ENCODE measurements around the gene STARD8. TPM values are rescaled to one million over a fixed set of nuclear protein-coding genes. Genes with fewer than 3 reads are reported as not detected.

The STARD8 gene
- polyA plus RNA-seq, 2 of the 4 experiments (the other 2 are of a cell fraction), result 1.6 to 1.7 TPM

- CTCF ChIA-PET, result interaction anchor here (0.5 to 3.6 kb wide), 37 partner anchors 8 to 1961 kb away, joined by 3 to 61 read pairs (median 4); partner anchors contain the start of gene YIPF6
- FAIRE-seq (peak; percentile 18), DNase-seq (ENCODE audit: low read depth in 1 of 2, low spot score in 1 of 2) (peak; percentile 65 to 73), ATAC-seq (peak; percentile 91 to 94)
- H3K9me3 ChIP-seq, result no peaks in the 10 kb centered on the region
- TF ChIP-seq SMC3 (IDR thresholded peaks at IDR 0.05), result peak; percentile 85
- peak; percentile 88 for TF ChIP-seq RAD21 (conservative IDR thresholded peaks at IDR 0.05 in 1 of 2, IDR thresholded peaks at IDR 0.05 in 1 of 2)
- no peak for TF ChIP-seq FOSB (CRISPR knock-in tag; IDR thresholded peaks at IDR 0.05)
- TF ChIP-seq FOXS1 (CRISPR knock-in tag; IDR thresholded peaks at IDR 0.05), result no peak
- peak; percentile 54 for TF ChIP-seq CTCF (IDR thresholded peaks at IDR 0.05)
- H3K4me2 ChIP-seq, result no peak overlapping the region
- H3K4me1 ChIP-seq, result no peaks in the 10 kb centered on the region
- H3K4me3 ChIP-seq, result no peak overlapping the region
- POLR2A ChIA-PET, result no interaction called here
- 38% methylated on average over 3 of the region's 4 CpGs for WGBS (ENCODE audit: missing lambda C conversion rate)
- peak overlapping the region in 1 of 2 experiments; percentile 25; a peak in 1 of 6 replicates for H3K27ac ChIP-seq
Observed at GRCh38 chrX:68710870-68711576, 63.6 kb downstream of the STARD8 start.

GRCh38 chrX:68711845-68712244, 64.4 kb downstream of the STARD8 start:
- ATAC-seq (no peak), DNase-seq (ENCODE audit: low read depth in 1 of 2, low spot score in 1 of 2) (no peak), FAIRE-seq (no peak)
- ChIA-PET POLR2A (no interaction called here), CTCF (interaction anchor here (0.6 to 3.6 kb wide), 11 partner anchors 10 to 681 kb away, joined by 3 to 61 read pairs (median 3); no protein-coding TSS in a partner anchor)
- WGBS (ENCODE audit: missing lambda C conversion rate), result no CpG with 5 or more reads among the region's 5 CpGs
- H3K4me2 ChIP-seq, result no peak overlapping the region
- H3K4me1 ChIP-seq, result no peaks in the 10 kb centered on the region
- no peak overlapping the region for H3K27ac ChIP-seq
- TF ChIP-seq ZC3H11A (IDR thresholded peaks at IDR 0.05) (no peak), CEBPB (IDR thresholded peaks at IDR 0.05) (no peak), RNF2 (IDR thresholded peaks at IDR 0.05; ENCODE audit: borderline replicate concordance, low read depth) (no peak), EP300 (IDR thresholded peaks at IDR 0.05) (no peak), HES2 (IDR thresholded peaks at IDR 0.05) (no peak), CTCF (IDR thresholded peaks at IDR 0.05) (no peak), HOXA7 (CRISPR knock-in tag; IDR thresholded peaks at IDR 0.05) (no peak), ZNF302 (CRISPR knock-in tag; IDR thresholded peaks at IDR 0.05) (no peak), FOSL2 (IDR thresholded peaks at IDR 0.05) (no peak), FOSL2 (CRISPR knock-in tag; IDR thresholded peaks at IDR 0.05) (no peak), HOXB13 (CRISPR knock-in tag; IDR thresholded peaks at IDR 0.05; ENCODE audit: low read depth) (no peak), EHMT2 (IDR thresholded peaks at IDR 0.05; ENCODE audit: low read depth) (no peak)
- H3K4me3 ChIP-seq, result no peak overlapping the region
- no peaks in the 10 kb centered on the region for H3K9me3 ChIP-seq

- H3K4me2 ChIP-seq, result no peak overlapping the region
- FAIRE-seq, result no peak
- CTCF ChIA-PET, result interaction anchor here (1.1 to 1.4 kb wide), 2 partner anchors 205 to 225 kb away, joined by 3 read pairs; no protein-coding TSS in a partner anchor
- H3K9me3 ChIP-seq, result no peaks in the 10 kb centered on the region
- POLR2A ChIA-PET, result no interaction called here
- DNase-seq (ENCODE audit: low read depth in 1 of 2, low spot score in 1 of 2), result no peak
- ATAC-seq, result no peak
- H3K4me3 ChIP-seq, result no peak overlapping the region
- H3K27ac ChIP-seq, result no peak overlapping the region
- WGBS (ENCODE audit: missing lambda C conversion rate), result 76% methylated on average over 2 of the region's 3 CpGs
- no peaks in the 10 kb centered on the region for H3K4me1 ChIP-seq
- TF ChIP-seq KDM5A (IDR thresholded peaks at IDR 0.05), result no peak
- no peak for TF ChIP-seq BCL3 (IDR thresholded peaks at IDR 0.05)
- no peak for TF ChIP-seq ATOH8 (CRISPR knock-in tag; IDR thresholded peaks at IDR 0.05; ENCODE audit: low read depth)
- no peak for TF ChIP-seq E2F6 (IDR thresholded peaks at IDR 0.05; ENCODE audit: borderline replicate concordance, low read depth)
- TF ChIP-seq EHF (CRISPR knock-in tag; IDR thresholded peaks at IDR 0.05), result no peak
- TF ChIP-seq RNF2 (IDR thresholded peaks at IDR 0.05; ENCODE audit: borderline replicate concordance, low read depth), result no peak
- no peak for TF ChIP-seq RAD21 (conservative IDR thresholded peaks at IDR 0.05 in 1 of 2, IDR thresholded peaks at IDR 0.05 in 1 of 2)
- no peak for TF ChIP-seq PHF8 (IDR thresholded peaks at IDR 0.05; ENCODE audit: borderline replicate concordance, low read depth)
- TF ChIP-seq ZSCAN20 (CRISPR knock-in tag; IDR thresholded peaks at IDR 0.05), result no peak
- no peak for TF ChIP-seq HEYL (CRISPR knock-in tag; IDR thresholded peaks at IDR 0.05)
- TF ChIP-seq NPAS2 (CRISPR knock-in tag; IDR thresholded peaks at IDR 0.05; ENCODE audit: borderline replicate concordance), result no peak
- TF ChIP-seq JUN (IDR thresholded peaks at IDR 0.05), result no peak
Observed at GRCh38 chrX:68714856-68715255, 67.4 kb downstream of the STARD8 start.

All from A549 (cell line).